ENCODE data around the gene MAST4. TPM values are rescaled to one million over a fixed set of nuclear protein-coding genes. Genes with fewer than 3 reads are reported as not detected.

The MAST4 gene
- total RNA-seq, 1 donor from 2014 or later = 112 TPM

DNA sequence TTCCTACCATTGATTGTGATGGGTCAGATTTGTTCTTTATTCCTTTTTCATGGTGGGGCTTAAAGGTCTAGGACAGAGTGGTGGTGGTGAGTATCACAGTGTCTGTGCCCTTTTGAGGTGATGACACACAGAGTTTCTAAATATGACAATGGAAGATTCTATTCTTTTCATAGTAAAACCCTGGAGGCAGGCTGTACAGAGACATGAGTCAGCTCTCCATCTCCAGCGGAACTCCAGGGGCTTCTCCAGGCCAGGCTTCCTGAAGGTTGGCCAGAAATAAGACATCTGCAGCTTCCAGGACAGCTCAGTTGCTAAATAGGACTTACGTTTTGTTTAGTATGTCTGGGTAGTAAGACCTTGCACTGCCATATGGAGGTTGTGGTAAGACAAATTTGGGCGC is 370.9 kb downstream of the MAST4 start:
- Mint-ChIP-seq H3K36me3 (ENCODE audit: low read depth, unreplicated experiment) (peaks cover 19% of the 10 kb centered on the region), H3K9me3 (ENCODE audit: unreplicated experiment) (no peaks in the 10 kb centered on the region), H3K27ac (ENCODE audit: unreplicated experiment) (no peak overlapping the region), H3K4me3 (ENCODE audit: unreplicated experiment) (no peak overlapping the region), H3K4me1 (ENCODE audit: unreplicated experiment) (no peaks in the 10 kb centered on the region), H3K27me3 (ENCODE audit: unreplicated experiment) (no peaks in the 10 kb centered on the region)
- TF ChIP-seq, protein P1, sequence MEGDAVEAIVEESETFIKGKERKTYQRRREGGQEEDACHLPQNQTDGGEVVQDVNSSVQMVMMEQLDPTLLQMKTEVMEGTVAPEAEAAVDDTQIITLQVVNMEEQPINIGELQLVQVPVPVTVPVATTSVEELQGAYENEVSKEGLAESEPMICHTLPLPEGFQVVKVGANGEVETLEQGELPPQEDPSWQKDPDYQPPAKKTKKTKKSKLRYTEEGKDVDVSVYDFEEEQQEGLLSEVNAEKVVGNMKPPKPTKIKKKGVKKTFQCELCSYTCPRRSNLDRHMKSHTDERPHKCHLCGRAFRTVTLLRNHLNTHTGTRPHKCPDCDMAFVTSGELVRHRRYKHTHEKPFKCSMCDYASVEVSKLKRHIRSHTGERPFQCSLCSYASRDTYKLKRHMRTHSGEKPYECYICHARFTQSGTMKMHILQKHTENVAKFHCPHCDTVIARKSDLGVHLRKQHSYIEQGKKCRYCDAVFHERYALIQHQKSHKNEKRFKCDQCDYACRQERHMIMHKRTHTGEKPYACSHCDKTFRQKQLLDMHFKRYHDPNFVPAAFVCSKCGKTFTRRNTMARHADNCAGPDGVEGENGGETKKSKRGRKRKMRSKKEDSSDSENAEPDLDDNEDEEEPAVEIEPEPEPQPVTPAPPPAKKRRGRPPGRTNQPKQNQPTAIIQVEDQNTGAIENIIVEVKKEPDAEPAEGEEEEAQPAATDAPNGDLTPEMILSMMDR (IDR thresholded peaks at IDR 0.05; ENCODE audit: unreplicated experiment) = no peak
- no peak for DNase-seq (ENCODE audit: low spot score)

GRCh38 chr5:66967826-66968262 is 371.7 kb downstream of the MAST4 start:
- H3K36me3 Mint-ChIP-seq (ENCODE audit: low read depth, unreplicated experiment) = peaks cover 19% of the 10 kb centered on the region
- no peaks in the 10 kb centered on the region for H3K4me1 Mint-ChIP-seq (ENCODE audit: unreplicated experiment)
- H3K9me3 Mint-ChIP-seq (ENCODE audit: unreplicated experiment) = no peaks in the 10 kb centered on the region
- DNase-seq (ENCODE audit: low spot score) = no peak
- TF ChIP-seq, protein P1 (IDR thresholded peaks at IDR 0.05; ENCODE audit: unreplicated experiment) = no peak
- no peak overlapping the region for H3K4me3 Mint-ChIP-seq (ENCODE audit: unreplicated experiment)
- H3K27ac Mint-ChIP-seq (ENCODE audit: unreplicated experiment) = no peak overlapping the region
- no peaks in the 10 kb centered on the region for H3K27me3 Mint-ChIP-seq (ENCODE audit: unreplicated experiment)

DNA sequence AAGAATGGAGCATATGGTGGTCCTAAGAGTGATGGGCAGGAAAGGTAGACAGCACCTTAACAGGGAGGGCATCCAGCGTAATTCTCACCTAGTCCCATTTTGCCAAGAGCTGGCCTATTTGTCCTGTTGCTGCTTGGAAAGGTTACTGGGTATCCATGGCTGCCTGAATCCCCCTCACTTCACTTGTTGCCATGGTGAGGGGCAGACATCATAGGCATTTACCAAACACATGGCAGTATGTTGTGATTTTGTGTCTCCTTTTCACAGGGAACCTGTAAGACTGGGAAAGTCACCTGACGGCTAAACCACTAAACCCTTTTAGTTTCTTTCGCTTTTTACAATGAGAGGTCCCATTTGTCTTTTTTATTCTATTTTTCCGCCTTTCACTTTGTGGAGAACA is 373.3 kb downstream of the MAST4 start:
- Mint-ChIP-seq H3K4me1 (ENCODE audit: unreplicated experiment) (no peaks in the 10 kb centered on the region), H3K27me3 (ENCODE audit: unreplicated experiment) (no peaks in the 10 kb centered on the region), H3K4me3 (ENCODE audit: unreplicated experiment) (no peak overlapping the region), H3K36me3 (ENCODE audit: low read depth, unreplicated experiment) (peaks cover 19% of the 10 kb centered on the region), H3K27ac (ENCODE audit: unreplicated experiment) (no peak overlapping the region), H3K9me3 (ENCODE audit: unreplicated experiment) (no peaks in the 10 kb centered on the region)
- TF ChIP-seq, protein P1 (IDR thresholded peaks at IDR 0.05; ENCODE audit: unreplicated experiment) = no peak
- no peak for DNase-seq (ENCODE audit: low spot score)

GRCh38 chr5:66969963-66970362 is 373.8 kb downstream of the MAST4 start:
- Mint-ChIP-seq H3K36me3 (ENCODE audit: low read depth, unreplicated experiment) (peaks cover 19% of the 10 kb centered on the region), H3K4me1 (ENCODE audit: unreplicated experiment) (no peaks in the 10 kb centered on the region), H3K9me3 (ENCODE audit: unreplicated experiment) (no peaks in the 10 kb centered on the region), H3K4me3 (ENCODE audit: unreplicated experiment) (no peak overlapping the region), H3K27me3 (ENCODE audit: unreplicated experiment) (no peaks in the 10 kb centered on the region), H3K27ac (ENCODE audit: unreplicated experiment) (no peak overlapping the region)
- TF ChIP-seq, protein P1 (IDR thresholded peaks at IDR 0.05; ENCODE audit: unreplicated experiment) = no peak
- no peak for DNase-seq (ENCODE audit: low spot score)

GRCh38 chr5:66972004-66972403 is 375.8 kb downstream of the MAST4 start:
- Mint-ChIP-seq H3K27ac (ENCODE audit: unreplicated experiment) (no peak overlapping the region), H3K36me3 (ENCODE audit: low read depth, unreplicated experiment) (peaks cover 18% of the 10 kb centered on the region), H3K9me3 (ENCODE audit: unreplicated experiment) (no peaks in the 10 kb centered on the region), H3K27me3 (ENCODE audit: unreplicated experiment) (no peaks in the 10 kb centered on the region), H3K4me1 (ENCODE audit: unreplicated experiment) (peaks cover 4% of the 10 kb centered on the region), H3K4me3 (ENCODE audit: unreplicated experiment) (no peak overlapping the region)
- no peak for DNase-seq (ENCODE audit: low spot score)
- TF ChIP-seq, protein P1 (IDR thresholded peaks at IDR 0.05; ENCODE audit: unreplicated experiment) = no peak

All from endothelial cell (in vitro differentiated cells).